Small intestine (tissue), 7 donors: ENCODE measurements around the gene PCOLCE2. TPM values are rescaled to one million over a fixed set of nuclear protein-coding genes. Genes with fewer than 3 reads are reported as not detected.

Experiments used
- DNase-seq, 2 donors: peaks; one replicate each; pipeline versions ENCODE4 v3.0.0 to v3.0.0-alpha.2; 2013
- FAIRE-seq: peaks from 2 replicates; lab custom pipeline; 2012; peaks lifted over from hg19 to GRCh38; lab: Jason Lieb, UNC
- H3K27ac ChIP-seq, 3 donors: one replicate each; pipeline ENCODE4 v1.5.1; 2013; ENCODE audit warnings: low read length in 2 of 3, mild to moderate bottlenecking in 2 of 3, control low read depth in 1 of 3, inconsistent platforms in 1 of 3, low read depth in 1 of 3, moderate library complexity in 1 of 3
- H3K27me3 ChIP-seq, 3 donors: one replicate each; pipeline ENCODE4 v1.6.1; 2013; ENCODE audit warnings: low read length in 3 of 3, inconsistent platforms in 1 of 3; ENCODE audit not compliant: control insufficient read depth in 3 of 3, insufficient read depth in 3 of 3
- H3K36me3 ChIP-seq, 3 donors: one replicate each; pipeline ENCODE4 v1.6.1; 2013; ENCODE audit warnings: low read length in 3 of 3, inconsistent platforms in 1 of 3, low read depth in 1 of 3, mild to moderate bottlenecking in 1 of 3, moderate library complexity in 1 of 3; ENCODE audit not compliant: control insufficient read depth in 3 of 3, insufficient read depth in 2 of 3
- H3K4me1 ChIP-seq, 3 donors: one replicate each; pipeline ENCODE4 v1.6.1; 2013; ENCODE audit warnings: low read length in 2 of 3, inconsistent platforms in 1 of 3, low read depth in 1 of 3, mild to moderate bottlenecking in 1 of 3, moderate library complexity in 1 of 3; ENCODE audit not compliant: control insufficient read depth in 3 of 3, insufficient read depth in 2 of 3
- H3K4me3 ChIP-seq, 3 donors: one replicate each; pipeline ENCODE4 v1.5.1; 2013; ENCODE audit warnings: low read length in 3 of 3, control low read depth in 1 of 3, inconsistent platforms in 1 of 3, low read depth in 1 of 3, mild to moderate bottlenecking in 1 of 3, moderate library complexity in 1 of 3
- H3K9me3 ChIP-seq, 2 donors: one replicate each; pipeline ENCODE4 v1.6.1; 2013; ENCODE audit warnings: low read depth in 1 of 2, low read length in 1 of 2; ENCODE audit not compliant: control insufficient read depth in 2 of 2, insufficient read depth in 1 of 2
- WGBS, 3 donors: extraction: QIAGEN DNeasy Blood & Tissue Kit; methylation state at CpG; one replicate each; pipeline ENCODE4 v1.1.7; 2013; 5-methylcytosine and 5-hydroxymethylcytosine counted together
- polyA plus RNA-seq, 4 donors: library from polyadenylated mRNA; stranded (reverse) in 3 of 4; unstranded in 1 of 4; fragments of 200-250 nt in 3 of 4; fragments of 120-200 nt in 1 of 4; gene quantifications; one replicate each; pipeline versions ENCODE4 v1.2.1 to v1.2.3, GENCODE V29; 2013
- donor health status: healthy with polysubstance abuse.
- donor health status: control.
- donor health status: control.
- donor health status: Bipolar disorder and iron deficiency.
- donor health status: healthy.

Gene PCOLCE2
- polyA plus RNA-seq, 4 donors, result 0.37 to 6.1 (median 2.2) TPM; not detected in 1

- H3K27ac ChIP-seq, result no peak overlapping the region
- no peaks in the 10 kb centered on the region for H3K36me3 ChIP-seq
- no peaks in the 10 kb centered on the region for H3K4me1 ChIP-seq
- DNase-seq (peak; percentile 77 to 82), FAIRE-seq (no peak)
- no peaks in the 10 kb centered on the region for H3K9me3 ChIP-seq
- no peak overlapping the region for H3K4me3 ChIP-seq
- H3K27me3 ChIP-seq, result peaks cover 0 to 3% (median 3%) of the 10 kb centered on the region in 3 donors
- 20 to 25% (median 24%) methylated on average over 9 of the region's 9 CpGs for WGBS, 3 donors
Observed at GRCh38 chr3:142828703-142829305, 60.1 kb downstream of the PCOLCE2 start.

- FAIRE-seq (no peak), DNase-seq (no peak)
- Histone ChIP-seq H3K4me3 (no peak overlapping the region), H3K27me3 (peaks cover 0 to 4% (median 0%) of the 10 kb centered on the region in 3 donors), H3K9me3 (no peaks in the 10 kb centered on the region), H3K4me1 (no peaks in the 10 kb centered on the region), H3K27ac (no peak overlapping the region), H3K36me3 (no peaks in the 10 kb centered on the region)
Observed at GRCh38 chr3:142819179-142819578, 69.7 kb downstream of the PCOLCE2 start.

GRCh38 chr3:142818651-142819050 lies 70.2 kb downstream of the PCOLCE2 start:
- Histone ChIP-seq H3K9me3 (no peaks in the 10 kb centered on the region), H3K27me3 (peaks cover 0 to 4% (median 0%) of the 10 kb centered on the region in 3 donors), H3K4me1 (no peaks in the 10 kb centered on the region), H3K36me3 (no peaks in the 10 kb centered on the region), H3K4me3 (no peak overlapping the region), H3K27ac (no peak overlapping the region)
- FAIRE-seq, result no peak
- DNase-seq, result no peak
- WGBS, 3 donors, result 92 to 95% (median 93%) methylated on average over 9 of the region's 9 CpGs

GRCh38 chr3:142817897-142818296 lies 71.0 kb downstream of the PCOLCE2 start:
- H3K4me1 ChIP-seq, result no peaks in the 10 kb centered on the region
- FAIRE-seq (no peak), DNase-seq (no peak)
- peaks cover 0 to 4% (median 0%) of the 10 kb centered on the region in 3 donors for H3K27me3 ChIP-seq
- H3K36me3 ChIP-seq, result no peaks in the 10 kb centered on the region
- H3K9me3 ChIP-seq, result no peaks in the 10 kb centered on the region
- H3K27ac ChIP-seq, result no peak overlapping the region
- H3K4me3 ChIP-seq, result no peak overlapping the region
- WGBS, 3 donors, result 76 to 79% (median 79%) methylated on average over 7 of the region's 7 CpGs

- WGBS, 3 donors, result 10 to 51% (median 25%) methylated on average over 1 of the region's 1 CpG
- FAIRE-seq (no peak), DNase-seq (no peak)
- Histone ChIP-seq H3K36me3 (no peaks in the 10 kb centered on the region), H3K27ac (no peak overlapping the region), H3K4me1 (no peaks in the 10 kb centered on the region), H3K27me3 (peaks cover 0 to 4% (median 0%) of the 10 kb centered on the region in 3 donors), H3K4me3 (no peak overlapping the region), H3K9me3 (no peaks in the 10 kb centered on the region)
Observed at GRCh38 chr3:142817356-142817755, 71.5 kb downstream of the PCOLCE2 start.

- DNase-seq (no peak), FAIRE-seq (no peak)
- Histone ChIP-seq H3K27ac (no peak overlapping the region), H3K36me3 (no peaks in the 10 kb centered on the region), H3K9me3 (no peaks in the 10 kb centered on the region), H3K27me3 (peaks cover 0 to 4% (median 0%) of the 10 kb centered on the region in 3 donors), H3K4me1 (no peaks in the 10 kb centered on the region), H3K4me3 (no peak overlapping the region)
- WGBS, 3 donors, result 84 to 92% (median 91%) methylated on average over 6 of the region's 6 CpGs
Observed at GRCh38 chr3:142815803-142816202, 73.1 kb downstream of the PCOLCE2 start.

GRCh38 chr3:142809259-142809658 lies 79.6 kb downstream of the PCOLCE2 start:
- Histone ChIP-seq H3K4me3 (no peak overlapping the region), H3K9me3 (no peaks in the 10 kb centered on the region), H3K27me3 (no peaks in the 10 kb centered on the region), H3K4me1 (no peaks in the 10 kb centered on the region), H3K27ac (no peak overlapping the region), H3K36me3 (no peaks in the 10 kb centered on the region)
- no peak for DNase-seq
- no peak for FAIRE-seq
- 89 to 93% (median 91%) methylated on average over 3 of the region's 3 CpGs for WGBS, 3 donors

GRCh38 chr3:142808103-142808917 lies 80.6 kb downstream of the PCOLCE2 start:
- WGBS, 3 donors, result 68 to 76% (median 72%) methylated on average over 9 of the region's 9 CpGs
- Histone ChIP-seq H3K36me3 (no peaks in the 10 kb centered on the region), H3K4me3 (no peak overlapping the region), H3K9me3 (no peaks in the 10 kb centered on the region), H3K4me1 (no peaks in the 10 kb centered on the region), H3K27ac (no peak overlapping the region), H3K27me3 (no peaks in the 10 kb centered on the region)
- FAIRE-seq (no peak), DNase-seq (no peak)
